ENCODE measurements around the gene HCST.

DNA sequence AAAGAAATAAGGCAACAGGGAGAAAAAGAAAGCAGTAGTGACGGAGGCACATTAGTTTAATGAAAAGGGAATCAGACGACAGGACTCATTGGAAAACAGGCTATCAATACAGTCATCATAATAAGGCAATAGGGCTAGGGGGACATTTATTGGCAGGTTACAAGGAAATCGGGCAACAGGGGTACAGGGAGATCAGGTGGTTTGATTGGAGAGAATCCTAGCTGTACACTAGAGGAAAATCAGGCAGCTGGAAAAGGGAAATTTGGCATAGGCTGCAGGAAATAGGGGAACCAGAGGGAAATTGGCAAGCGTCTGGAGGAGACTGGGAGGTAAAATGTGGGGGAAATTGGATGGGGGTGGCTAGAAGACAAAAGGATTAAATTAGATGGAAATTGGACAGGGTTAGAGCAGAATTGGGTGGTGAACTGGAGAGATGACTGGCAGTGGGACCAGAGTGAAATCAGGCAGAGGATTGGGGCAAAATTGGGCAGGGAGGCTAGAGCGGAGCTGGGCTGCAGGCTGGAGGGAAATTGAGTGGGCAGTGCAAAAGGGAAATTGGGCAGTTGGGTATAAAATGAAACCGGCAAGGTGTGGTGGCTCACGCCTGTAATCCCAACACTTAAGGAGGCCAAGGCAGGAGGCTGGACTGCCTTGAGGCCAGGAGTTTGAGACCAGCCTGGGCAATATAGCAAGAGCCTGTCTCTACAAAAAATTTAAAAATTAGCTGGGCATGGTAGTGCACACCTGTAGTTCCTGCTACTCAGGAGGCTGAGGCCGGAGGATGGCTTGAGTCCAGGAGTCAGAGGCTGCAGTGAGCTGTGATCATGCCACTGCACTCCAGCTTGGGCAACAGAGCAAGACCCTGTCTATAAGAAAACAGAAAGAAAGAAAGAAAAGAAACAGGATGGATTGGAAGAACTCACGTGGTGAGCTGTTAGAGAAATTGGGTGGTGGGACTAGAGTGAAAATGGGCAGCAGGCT, 41.3 kb downstream of the HCST start:
- TF ChIP-seq, protein P1, sequence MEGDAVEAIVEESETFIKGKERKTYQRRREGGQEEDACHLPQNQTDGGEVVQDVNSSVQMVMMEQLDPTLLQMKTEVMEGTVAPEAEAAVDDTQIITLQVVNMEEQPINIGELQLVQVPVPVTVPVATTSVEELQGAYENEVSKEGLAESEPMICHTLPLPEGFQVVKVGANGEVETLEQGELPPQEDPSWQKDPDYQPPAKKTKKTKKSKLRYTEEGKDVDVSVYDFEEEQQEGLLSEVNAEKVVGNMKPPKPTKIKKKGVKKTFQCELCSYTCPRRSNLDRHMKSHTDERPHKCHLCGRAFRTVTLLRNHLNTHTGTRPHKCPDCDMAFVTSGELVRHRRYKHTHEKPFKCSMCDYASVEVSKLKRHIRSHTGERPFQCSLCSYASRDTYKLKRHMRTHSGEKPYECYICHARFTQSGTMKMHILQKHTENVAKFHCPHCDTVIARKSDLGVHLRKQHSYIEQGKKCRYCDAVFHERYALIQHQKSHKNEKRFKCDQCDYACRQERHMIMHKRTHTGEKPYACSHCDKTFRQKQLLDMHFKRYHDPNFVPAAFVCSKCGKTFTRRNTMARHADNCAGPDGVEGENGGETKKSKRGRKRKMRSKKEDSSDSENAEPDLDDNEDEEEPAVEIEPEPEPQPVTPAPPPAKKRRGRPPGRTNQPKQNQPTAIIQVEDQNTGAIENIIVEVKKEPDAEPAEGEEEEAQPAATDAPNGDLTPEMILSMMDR (IDR thresholded peaks at IDR 0.05; ENCODE audit: insufficient read depth, low read length): no peak
- TF ChIP-seq SPI1 (IDR thresholded peaks at IDR 0.05; ENCODE audit: borderline replicate concordance, low read depth): no peak
- no peak for TF ChIP-seq POLR2AphosphoS5 (IDR thresholded peaks at IDR 0.05; ENCODE audit: low read depth)
- TF ChIP-seq REST (IDR thresholded peaks at IDR 0.05; ENCODE audit: insufficient replicate concordance, low read depth): no peak
- TF ChIP-seq GABPA (IDR thresholded peaks at IDR 0.05; ENCODE audit: low read depth): no peak

Measured in HL-60 (cell line).